Gastroesophageal sphincter (tissue), 4 donors: ENCODE data around the gene PRAMEF12. TPM values are rescaled to one million over a fixed set of nuclear protein-coding genes. Genes with fewer than 3 reads are reported as not detected.

Source experiments
- ATAC-seq: fragments of 150-250 bp; one replicate; pipeline ENCODE4 v1.9.1; 2016; ENCODE audit warnings: mild to moderate bottlenecking, moderate library complexity
- H3K27ac ChIP-seq, 4 donors: fragments of 200-600 bp; sonication (generic) in 3 of 4; 1 replicate in 3 of 4; 2 replicates in 1 of 4; pipeline ENCODE4 v1.5.1; 2016 to 2019
- H3K27me3 ChIP-seq: fragments of 200-600 bp; sonication (generic); one replicate; pipeline ENCODE4 v1.5.1; 2019
- H3K36me3 ChIP-seq, 2 donors: fragments of 200-600 bp; sonication (generic); one replicate each; pipeline ENCODE4 v1.5.1; 2019; ENCODE audit warnings: control low read depth in 1 of 2
- H3K4me1 ChIP-seq, 3 donors: fragments of 200-600 bp; sonication (generic); 1 replicate in 2 of 3; 2 replicates in 1 of 3; pipeline ENCODE4 v1.5.1; 2016 to 2019; ENCODE audit warnings: control low read depth in 2 of 3
- H3K4me3 ChIP-seq, 2 donors: fragments of 200-600 bp; sonication (generic); one replicate each; pipeline ENCODE4 v1.5.1; 2019; ENCODE audit warnings: mild to moderate bottlenecking in 1 of 2, moderate library complexity in 1 of 2
- H3K9me3 ChIP-seq, 3 donors: fragments of 200-600 bp; sonication (generic); one replicate each; pipeline ENCODE4 v1.5.1; 2017 to 2019; ENCODE audit warnings: control low read depth in 2 of 3
- EP300 ChIP-seq: sonication (generic); formaldehyde crosslinking; IDR thresholded peaks from one replicate; pipeline ENCODE4 v1.6.1; 2017; ENCODE audit warnings: antibody characterized with exemption, mild to moderate bottlenecking
- POLR2A ChIP-seq, 2 donors: fragments of 450-650 bp; IDR thresholded peaks; one replicate each; pipeline ENCODE4 v1.6.1; 2017; ENCODE audit warnings: antibody characterized with exemption in 2 of 2, mild to moderate bottlenecking in 2 of 2, moderate library complexity in 1 of 2
- POLR2AphosphoS5 ChIP-seq: sonication (generic); formaldehyde crosslinking; IDR thresholded peaks from one replicate; pipeline ENCODE4 v1.6.1; 2017; ENCODE audit warnings: antibody characterized with exemption
- WGBS, 2 donors: methylation state at CpG; one replicate each; pipeline ENCODE4 v1.1.5; 2018; ENCODE audit warnings: low coverage in 1 of 2; 5-methylcytosine and 5-hydroxymethylcytosine counted together
- total RNA-seq, 4 donors: library from RNA; depleted of rRNA; stranded (reverse); fragments of >200 nt; gene quantifications; one replicate each; pipeline ENCODE4 v1.1.0, GENCODE V29; 2016
- TF ChIP-seq, protein P1 (sequence below), 4 experiments: fragments of 200-600 bp in 2 of 4; fragments of 450-650 bp in 2 of 4; sonication (generic) in 1 of 4; IDR thresholded peaks; one replicate each; pipeline ENCODE4 v1.5.1; 2017 to 2019; ENCODE audit warnings: antibody characterized with exemption in 4 of 4, mild to moderate bottlenecking in 2 of 4, moderate library complexity in 2 of 4

PRAMEF12 gene
- total RNA-seq, 4 donors from 2014 or later, result not detected

DNA sequence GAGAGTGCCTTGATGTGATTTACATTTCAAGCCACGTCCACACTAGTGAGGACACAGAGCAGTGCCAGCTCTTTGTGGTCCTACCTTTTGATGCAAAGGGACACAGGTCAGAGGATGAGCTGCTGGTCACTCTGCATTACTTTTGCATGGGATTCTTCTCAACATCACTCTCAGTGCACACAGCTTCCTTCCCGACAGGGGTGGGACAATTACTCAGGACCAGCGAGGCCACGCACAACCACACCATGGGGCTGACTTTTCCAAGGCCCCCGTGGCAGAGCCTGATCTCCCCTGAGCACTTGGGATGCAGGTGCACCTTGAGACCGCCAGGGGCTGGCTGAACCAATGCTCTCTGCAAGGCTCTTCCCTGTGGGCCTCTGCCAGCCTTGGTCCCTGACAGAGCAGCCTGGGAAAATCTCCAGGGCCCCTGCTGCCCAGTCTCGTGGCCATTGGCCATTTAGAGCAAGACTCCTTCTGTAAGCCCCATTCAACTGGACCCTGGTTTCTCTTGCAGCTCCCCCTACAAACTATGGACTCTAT lies 13.2 kb upstream of the PRAMEF12 start:
- Histone ChIP-seq H3K4me3 (no peak overlapping the region), H3K27ac (no peak overlapping the region), H3K4me1 (no peaks in the 10 kb centered on the region), H3K27me3 (peaks cover 43% of the 10 kb centered on the region), H3K36me3 (no peaks in the 10 kb centered on the region), H3K9me3 (no peaks in the 10 kb centered on the region)
- WGBS, 2 donors, result 58 to 75% methylated on average over 1 to 2 of the region's 7 CpGs
- no peak for TF ChIP-seq POLR2A (IDR thresholded peaks at IDR 0.05)
- no peak for TF ChIP-seq EP300
- no peak for TF ChIP-seq POLR2AphosphoS5
- TF ChIP-seq, protein P1, sequence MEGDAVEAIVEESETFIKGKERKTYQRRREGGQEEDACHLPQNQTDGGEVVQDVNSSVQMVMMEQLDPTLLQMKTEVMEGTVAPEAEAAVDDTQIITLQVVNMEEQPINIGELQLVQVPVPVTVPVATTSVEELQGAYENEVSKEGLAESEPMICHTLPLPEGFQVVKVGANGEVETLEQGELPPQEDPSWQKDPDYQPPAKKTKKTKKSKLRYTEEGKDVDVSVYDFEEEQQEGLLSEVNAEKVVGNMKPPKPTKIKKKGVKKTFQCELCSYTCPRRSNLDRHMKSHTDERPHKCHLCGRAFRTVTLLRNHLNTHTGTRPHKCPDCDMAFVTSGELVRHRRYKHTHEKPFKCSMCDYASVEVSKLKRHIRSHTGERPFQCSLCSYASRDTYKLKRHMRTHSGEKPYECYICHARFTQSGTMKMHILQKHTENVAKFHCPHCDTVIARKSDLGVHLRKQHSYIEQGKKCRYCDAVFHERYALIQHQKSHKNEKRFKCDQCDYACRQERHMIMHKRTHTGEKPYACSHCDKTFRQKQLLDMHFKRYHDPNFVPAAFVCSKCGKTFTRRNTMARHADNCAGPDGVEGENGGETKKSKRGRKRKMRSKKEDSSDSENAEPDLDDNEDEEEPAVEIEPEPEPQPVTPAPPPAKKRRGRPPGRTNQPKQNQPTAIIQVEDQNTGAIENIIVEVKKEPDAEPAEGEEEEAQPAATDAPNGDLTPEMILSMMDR (IDR thresholded peaks at IDR 0.05), result no peak
- ATAC-seq, result no peak

DNA sequence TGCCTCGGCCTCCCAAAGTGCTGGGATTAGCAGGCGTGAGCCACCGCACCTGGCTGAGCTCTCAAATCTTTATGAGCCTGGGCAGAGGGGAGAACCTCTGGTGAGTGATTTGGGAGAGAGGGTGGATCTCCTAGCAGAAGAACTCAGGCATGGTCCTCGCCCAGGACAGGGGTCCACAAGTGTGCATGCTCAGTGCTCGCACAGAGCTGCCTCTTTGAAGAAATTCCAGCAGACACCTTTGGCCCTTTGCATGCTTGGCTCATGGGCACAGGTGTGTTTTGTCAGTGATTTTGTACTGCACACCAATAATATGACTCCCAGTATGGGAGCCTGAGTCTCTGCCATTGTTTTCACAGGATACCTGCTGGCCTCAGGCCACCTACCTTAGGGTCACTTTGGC lies 11.8 kb upstream of the PRAMEF12 start:
- no peaks in the 10 kb centered on the region for H3K36me3 ChIP-seq
- no peak overlapping the region for H3K4me3 ChIP-seq
- peaks cover 0 to 2% (median 0%) of the 10 kb centered on the region in 3 donors for H3K9me3 ChIP-seq
- peaks cover 33% of the 10 kb centered on the region for H3K27me3 ChIP-seq
- whole genome bisulfite sequencing, 2 donors, result 7% methylated on average over 2 of the region's 5 CpGs; no CpG with 5 or more reads in 1 of the 2 donors
- no peak for ATAC-seq
- no peak for TF ChIP-seq EP300
- no peaks in the 10 kb centered on the region for H3K4me1 ChIP-seq
- H3K27ac ChIP-seq, result no peak overlapping the region

DNA sequence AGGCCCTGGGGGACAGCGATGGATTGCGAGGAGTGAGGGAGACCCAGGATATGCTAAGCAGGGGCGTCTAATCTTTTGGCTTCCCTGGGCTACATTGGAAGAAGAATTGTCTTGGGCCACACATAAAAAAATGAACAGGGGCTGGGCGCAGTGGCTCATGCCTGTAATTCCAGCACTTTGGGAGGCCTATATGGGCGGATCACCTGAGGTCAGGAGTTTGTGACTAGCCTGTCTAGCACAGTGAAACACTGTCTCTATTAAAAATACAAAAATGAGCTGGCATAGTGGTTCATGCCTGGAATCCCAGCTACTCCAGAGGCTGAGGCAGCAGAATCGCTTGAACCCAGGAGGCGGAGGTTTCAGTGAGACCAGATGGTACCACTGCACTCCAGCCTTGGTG lies 10.8 kb upstream of the PRAMEF12 start:
- WGBS, 2 donors, result 67 to 72% methylated on average over 3 to 6 of the region's 7 CpGs

DNA sequence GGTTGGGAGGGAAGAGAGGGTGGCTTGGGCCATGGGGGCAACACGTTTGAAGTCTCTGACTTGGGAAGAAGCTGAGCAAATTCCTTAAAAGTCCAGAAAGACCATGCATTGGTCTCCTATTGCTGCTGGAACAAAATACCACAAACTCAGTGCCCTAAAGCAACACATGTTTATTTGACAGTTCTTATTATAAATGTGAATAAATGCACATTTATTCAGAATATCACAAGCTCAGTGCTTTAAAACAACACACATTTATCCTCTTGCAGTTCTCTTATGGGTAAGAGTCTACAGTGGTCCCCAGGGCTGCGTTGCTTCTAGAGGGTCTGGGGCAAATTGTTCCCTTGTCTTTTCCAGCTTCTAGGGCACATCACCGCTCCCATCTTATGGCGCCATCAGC lies 10.1 kb upstream of the PRAMEF12 start:
- no peak for ATAC-seq
- TF ChIP-seq EP300 (no peak), POLR2AphosphoS5 (no peak), POLR2A (IDR thresholded peaks at IDR 0.05) (no peak)
- TF ChIP-seq, protein P1 (IDR thresholded peaks at IDR 0.05), result no peak
- H3K27me3 ChIP-seq, result peaks cover 27% of the 10 kb centered on the region
- H3K36me3 ChIP-seq, result no peaks in the 10 kb centered on the region
- no peak overlapping the region for H3K4me3 ChIP-seq
- H3K4me1 ChIP-seq, result no peaks in the 10 kb centered on the region
- H3K9me3 ChIP-seq, result peaks cover 0 to 7% (median 0%) of the 10 kb centered on the region in 3 donors
- 36 to 64% methylated on average over 1 to 4 of the region's 4 CpGs for WGBS, 2 donors
- no peak overlapping the region for H3K27ac ChIP-seq

More for the DNA sequence above, 10.8 kb upstream of the PRAMEF12 start:
- H3K36me3 ChIP-seq, result no peaks in the 10 kb centered on the region
- no peak overlapping the region for H3K4me3 ChIP-seq
- H3K4me1 ChIP-seq, result no peaks in the 10 kb centered on the region
- ATAC-seq, result no peak
- H3K9me3 ChIP-seq, result peaks cover 0 to 7% (median 0%) of the 10 kb centered on the region in 3 donors
- TF ChIP-seq EP300, result no peak
- TF ChIP-seq POLR2AphosphoS5, result no peak
- TF ChIP-seq POLR2A (IDR thresholded peaks at IDR 0.05), result no peak
- TF ChIP-seq, protein P1 (IDR thresholded peaks at IDR 0.05), result no peak
- peaks cover 32% of the 10 kb centered on the region for H3K27me3 ChIP-seq
- H3K27ac ChIP-seq, result no peak overlapping the region

DNA sequence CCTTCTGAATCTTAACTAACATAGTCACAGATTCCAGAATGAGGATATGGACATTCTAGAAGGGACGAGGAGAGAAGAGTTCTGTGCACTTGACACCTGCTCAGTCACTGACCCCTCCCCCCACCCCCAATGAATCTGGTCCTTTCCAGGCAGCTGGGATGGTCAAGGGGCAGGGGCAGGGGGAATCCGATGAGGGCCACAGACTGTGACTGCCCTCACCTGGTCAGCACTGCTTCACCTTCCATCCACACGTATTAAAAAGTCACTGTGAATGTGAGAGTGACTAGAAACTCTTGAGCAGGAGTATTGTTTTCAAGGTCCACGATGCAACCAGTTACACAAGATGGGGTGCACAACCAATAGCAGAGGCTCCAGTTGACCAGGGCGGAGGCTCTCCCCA lies 9.5 kb upstream of the PRAMEF12 start:
- H3K27ac ChIP-seq, result no peak overlapping the region
- TF ChIP-seq POLR2A (IDR thresholded peaks at IDR 0.05) (no peak), POLR2AphosphoS5 (no peak), EP300 (no peak)
- TF ChIP-seq, protein P1 (IDR thresholded peaks at IDR 0.05), result no peak
- H3K9me3 ChIP-seq, result peaks cover 0 to 7% (median 0%) of the 10 kb centered on the region in 3 donors
- H3K36me3 ChIP-seq, result no peaks in the 10 kb centered on the region
- no peak for ATAC-seq
- H3K27me3 ChIP-seq, result peaks cover 28% of the 10 kb centered on the region
- H3K4me3 ChIP-seq, result no peak overlapping the region
- WGBS, 2 donors, result 63 to 100% methylated on average over 1 to 5 of the region's 5 CpGs
- H3K4me1 ChIP-seq, result no peaks in the 10 kb centered on the region
